ENCODE results near the gene ZNF84.

GRCh38 chr12:133037207-133038005 lies at the start of gene ZNF84:
- TF ChIP-seq, protein P1, sequence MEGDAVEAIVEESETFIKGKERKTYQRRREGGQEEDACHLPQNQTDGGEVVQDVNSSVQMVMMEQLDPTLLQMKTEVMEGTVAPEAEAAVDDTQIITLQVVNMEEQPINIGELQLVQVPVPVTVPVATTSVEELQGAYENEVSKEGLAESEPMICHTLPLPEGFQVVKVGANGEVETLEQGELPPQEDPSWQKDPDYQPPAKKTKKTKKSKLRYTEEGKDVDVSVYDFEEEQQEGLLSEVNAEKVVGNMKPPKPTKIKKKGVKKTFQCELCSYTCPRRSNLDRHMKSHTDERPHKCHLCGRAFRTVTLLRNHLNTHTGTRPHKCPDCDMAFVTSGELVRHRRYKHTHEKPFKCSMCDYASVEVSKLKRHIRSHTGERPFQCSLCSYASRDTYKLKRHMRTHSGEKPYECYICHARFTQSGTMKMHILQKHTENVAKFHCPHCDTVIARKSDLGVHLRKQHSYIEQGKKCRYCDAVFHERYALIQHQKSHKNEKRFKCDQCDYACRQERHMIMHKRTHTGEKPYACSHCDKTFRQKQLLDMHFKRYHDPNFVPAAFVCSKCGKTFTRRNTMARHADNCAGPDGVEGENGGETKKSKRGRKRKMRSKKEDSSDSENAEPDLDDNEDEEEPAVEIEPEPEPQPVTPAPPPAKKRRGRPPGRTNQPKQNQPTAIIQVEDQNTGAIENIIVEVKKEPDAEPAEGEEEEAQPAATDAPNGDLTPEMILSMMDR (IDR thresholded peaks at IDR 0.05) = no peak
- TF ChIP-seq EP300 (IDR thresholded peaks at IDR 0.05) (no peak), POLR2A (IDR thresholded peaks at IDR 0.05) (no peak), POLR2AphosphoS5 (IDR thresholded peaks at IDR 0.05) (peak; percentile 57 to 96 (median 73))
